Skeletal muscle tissue (tissue), 4 donors: ENCODE data around the gene IMPDH2. TPM values are rescaled to one million over a fixed set of nuclear protein-coding genes. Genes with fewer than 3 reads are reported as not detected.
A peak's percentile ranks its signal among the peaks of the same experiment; 100 is the strongest.

Experiments
- H3K27ac ChIP-seq: one replicate; pipeline ENCODE4 v1.7.0; 2013; ENCODE audit warnings: mild to moderate bottlenecking, low read depth, low read length, inconsistent platforms
- H3K27me3 ChIP-seq, 3 donors: one replicate each; pipeline ENCODE4 v1.7.0; 2013; ENCODE audit warnings: low read length in 3 of 3; ENCODE audit not compliant: control insufficient read depth in 3 of 3, insufficient read depth in 3 of 3
- H3K36me3 ChIP-seq, 3 donors: one replicate each; pipeline ENCODE4 v1.7.0; 2013; ENCODE audit warnings: low read length in 3 of 3; ENCODE audit not compliant: control insufficient read depth in 3 of 3, insufficient read depth in 3 of 3
- H3K4me1 ChIP-seq, 3 donors: one replicate each; pipeline ENCODE4 v1.7.0; 2013; ENCODE audit warnings: low read length in 3 of 3, mild to moderate bottlenecking in 3 of 3; ENCODE audit not compliant: control insufficient read depth in 3 of 3, insufficient read depth in 3 of 3
- H3K4me3 ChIP-seq, 3 donors: one replicate each; pipeline ENCODE4 v1.7.0; 2013; ENCODE audit warnings: low read length in 3 of 3
- H3K9ac ChIP-seq, 3 donors: one replicate each; pipeline ENCODE4 v1.7.0; 2013; ENCODE audit warnings: low read length in 3 of 3, mild to moderate bottlenecking in 3 of 3, moderate library complexity in 2 of 3, low read depth in 1 of 3
- H3K9me3 ChIP-seq, 3 donors: one replicate each; pipeline ENCODE4 v1.7.0; 2013; ENCODE audit warnings: low read length in 3 of 3; ENCODE audit not compliant: control insufficient read depth in 3 of 3
- total RNA-seq: library from RNA; depleted of rRNA; stranded (reverse); fragments of >200 nt; gene quantifications from one replicate; pipeline ENCODE4 v1.2.3, GENCODE V29; 2014
- donor health status: Osteomylitis.

IMPDH2 gene
- total RNA-seq, 1 donor from 2014 or later, result 523 TPM

DNA sequence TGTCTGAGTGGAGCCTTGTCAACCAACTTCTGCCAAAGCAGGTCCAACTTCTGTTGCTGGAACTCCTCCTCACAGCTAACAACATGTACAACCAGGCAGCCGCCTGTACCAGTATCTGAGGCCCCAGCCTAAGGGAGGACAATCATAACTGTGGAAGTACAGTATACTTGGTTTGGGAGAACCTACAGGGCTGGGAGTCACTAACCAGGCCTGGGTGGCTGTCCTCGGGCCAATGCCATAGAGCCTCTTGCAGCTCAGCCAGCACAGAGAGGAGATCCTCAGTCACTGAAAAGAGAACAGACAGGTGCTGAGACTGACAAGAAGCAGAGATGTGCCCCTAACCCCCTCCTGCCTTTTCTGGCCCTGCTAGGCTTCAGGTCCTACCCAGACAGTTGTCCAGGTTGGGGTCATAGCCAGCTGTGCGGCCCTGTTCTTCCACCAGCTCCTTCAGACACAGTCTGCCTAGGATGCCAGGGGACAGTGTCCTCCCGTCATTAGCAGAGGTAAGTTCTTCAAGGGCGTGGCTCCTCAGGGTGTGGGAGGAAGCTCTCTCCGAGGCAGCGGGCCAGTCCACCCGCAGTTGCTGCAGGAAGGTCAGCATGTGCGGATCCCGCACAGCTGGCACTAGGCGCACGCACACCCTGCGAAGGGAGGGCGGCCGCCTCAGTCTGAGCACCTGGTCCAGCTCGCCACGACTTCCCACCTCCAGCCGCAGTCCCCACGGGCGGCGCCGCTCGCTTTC is 11.8 kb downstream of the IMPDH2 start:
- H3K9me3 ChIP-seq, result no peaks in the 10 kb centered on the region
- H3K36me3 ChIP-seq, result peaks cover 32 to 38% (median 36%) of the 10 kb centered on the region in 3 donors
- H3K4me1 ChIP-seq, result peaks cover 44 to 59% (median 53%) of the 10 kb centered on the region in 3 donors
- peak overlapping the region; percentile 68 to 86 (median 81) for H3K9ac ChIP-seq
- peak overlapping the region; percentile 65 for H3K27ac ChIP-seq
- H3K4me3 ChIP-seq, result peak overlapping the region; percentile 81 to 89 (median 87)
- no peaks in the 10 kb centered on the region for H3K27me3 ChIP-seq

DNA sequence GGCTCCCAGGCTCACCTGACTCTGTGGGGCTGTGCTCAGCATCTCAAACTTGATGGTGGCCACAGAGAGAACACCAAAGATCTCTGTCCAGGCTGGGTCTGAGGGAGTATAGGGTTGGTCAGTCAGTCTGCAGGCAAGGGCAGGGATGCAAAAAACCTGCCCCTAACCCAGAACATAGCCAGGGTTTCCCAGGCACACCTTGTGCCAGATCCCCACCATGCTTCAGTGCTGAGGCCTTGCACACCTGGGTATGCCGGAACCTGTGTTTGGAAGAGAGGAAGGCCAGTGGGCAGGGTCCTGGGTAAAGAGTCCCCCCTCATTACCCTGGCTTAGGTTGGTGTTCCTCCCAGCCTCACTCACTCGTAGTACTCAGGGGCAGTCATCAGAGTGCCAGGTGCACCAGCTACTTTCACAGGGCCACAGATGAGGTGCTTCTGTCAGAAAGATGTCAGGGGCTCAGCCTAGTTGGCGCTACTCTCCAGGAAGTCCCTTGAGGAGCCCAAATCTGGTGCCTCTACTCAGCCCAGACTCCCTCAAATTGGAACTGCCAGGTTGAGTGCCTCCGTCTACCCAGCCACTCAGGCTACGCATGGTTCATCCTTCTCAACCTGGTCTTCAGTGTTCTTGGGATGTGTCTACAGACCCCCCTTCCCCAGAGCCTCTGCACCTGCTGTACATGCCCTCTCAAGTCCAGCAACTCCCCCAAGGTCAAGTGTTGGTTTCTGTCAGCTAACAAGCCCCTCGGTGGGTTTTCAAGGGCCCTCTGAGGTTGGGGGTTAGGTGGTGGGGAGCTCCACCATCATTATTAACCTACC is 12.6 kb downstream of the IMPDH2 start:
- H3K9ac ChIP-seq, result peak overlapping the region in 1 of 3 donors; percentile 25
- no peaks in the 10 kb centered on the region for H3K9me3 ChIP-seq
- H3K27me3 ChIP-seq, result no peaks in the 10 kb centered on the region
- no peak overlapping the region for H3K4me3 ChIP-seq
- peaks cover 48 to 60% (median 59%) of the 10 kb centered on the region in 3 donors for H3K4me1 ChIP-seq
- H3K36me3 ChIP-seq, result peaks cover 36 to 42% (median 39%) of the 10 kb centered on the region in 3 donors
- H3K27ac ChIP-seq, result no peak overlapping the region

DNA sequence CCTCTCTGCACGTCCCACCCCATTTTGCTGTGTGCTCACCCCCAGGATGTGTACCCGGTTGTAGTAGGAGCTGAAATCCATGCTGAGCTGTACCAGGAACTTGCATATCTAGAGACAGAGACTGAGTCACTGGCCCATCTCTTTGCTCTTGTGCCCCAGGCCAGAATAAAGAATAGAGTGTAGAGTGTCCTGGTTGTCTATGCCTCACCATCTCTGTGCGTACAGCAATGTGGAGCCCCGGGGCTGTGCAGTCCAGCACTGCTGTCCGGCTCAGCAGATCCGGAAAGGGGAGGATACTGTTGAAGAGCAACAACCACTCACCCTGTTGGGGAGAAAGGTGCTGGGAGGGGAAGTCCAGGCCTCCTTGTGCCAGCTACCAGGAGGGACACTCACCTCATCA is 13.4 kb downstream of the IMPDH2 start:
- Histone ChIP-seq H3K9ac (no peak overlapping the region), H3K4me3 (no peak overlapping the region), H3K27ac (no peak overlapping the region), H3K9me3 (no peaks in the 10 kb centered on the region), H3K27me3 (no peaks in the 10 kb centered on the region), H3K36me3 (peaks cover 36 to 42% (median 39%) of the 10 kb centered on the region in 3 donors), H3K4me1 (peaks cover 48 to 61% (median 61%) of the 10 kb centered on the region in 3 donors)

- Histone ChIP-seq H3K27ac (no peak overlapping the region), H3K9ac (no peak overlapping the region), H3K9me3 (no peaks in the 10 kb centered on the region), H3K4me1 (peaks cover 41 to 54% (median 54%) of the 10 kb centered on the region in 3 donors), H3K36me3 (peaks cover 36 to 42% (median 39%) of the 10 kb centered on the region in 3 donors), H3K4me3 (no peak overlapping the region), H3K27me3 (no peaks in the 10 kb centered on the region)
These were observed 14.1 kb downstream of the IMPDH2 start for GRCh38 chr3:49015072-49015471.

- H3K27ac ChIP-seq, result peak overlapping the region; percentile 82
- H3K4me1 ChIP-seq, result peaks cover 36 to 48% (median 47%) of the 10 kb centered on the region in 3 donors
- H3K9me3 ChIP-seq, result no peaks in the 10 kb centered on the region
- H3K36me3 ChIP-seq, result peaks cover 38 to 42% (median 39%) of the 10 kb centered on the region in 3 donors
- no peaks in the 10 kb centered on the region for H3K27me3 ChIP-seq
- no peak overlapping the region for H3K4me3 ChIP-seq
- peak overlapping the region in 2 of 3 donors; percentile 57 to 73 for H3K9ac ChIP-seq
These were observed 15.2 kb downstream of the IMPDH2 start for GRCh38 chr3:49013738-49014660.

GRCh38 chr3:49013113-49013737 is 16.0 kb downstream of the IMPDH2 start:
- H3K27ac ChIP-seq, result peak overlapping the region; percentile 82
- H3K4me3 ChIP-seq, result peak overlapping the region in 2 of 3 donors; percentile 34 to 41
- peaks cover 38 to 42% (median 39%) of the 10 kb centered on the region in 3 donors for H3K36me3 ChIP-seq
- no peaks in the 10 kb centered on the region for H3K27me3 ChIP-seq
- peaks cover 39 to 51% (median 45%) of the 10 kb centered on the region in 3 donors for H3K4me1 ChIP-seq
- no peaks in the 10 kb centered on the region for H3K9me3 ChIP-seq
- H3K9ac ChIP-seq, result peak overlapping the region in 2 of 3 donors; percentile 57 to 73

- Histone ChIP-seq H3K4me3 (peak overlapping the region; percentile 1 to 41 (median 15)), H3K9ac (peak overlapping the region in 2 of 3 donors; percentile 51 to 73), H3K9me3 (no peaks in the 10 kb centered on the region), H3K27me3 (no peaks in the 10 kb centered on the region), H3K4me1 (peaks cover 38 to 50% (median 45%) of the 10 kb centered on the region in 3 donors), H3K36me3 (peaks cover 39 to 42% (median 39%) of the 10 kb centered on the region in 3 donors), H3K27ac (peak overlapping the region; percentile 82)
These were observed 16.7 kb downstream of the IMPDH2 start for GRCh38 chr3:49012441-49013017.

DNA sequence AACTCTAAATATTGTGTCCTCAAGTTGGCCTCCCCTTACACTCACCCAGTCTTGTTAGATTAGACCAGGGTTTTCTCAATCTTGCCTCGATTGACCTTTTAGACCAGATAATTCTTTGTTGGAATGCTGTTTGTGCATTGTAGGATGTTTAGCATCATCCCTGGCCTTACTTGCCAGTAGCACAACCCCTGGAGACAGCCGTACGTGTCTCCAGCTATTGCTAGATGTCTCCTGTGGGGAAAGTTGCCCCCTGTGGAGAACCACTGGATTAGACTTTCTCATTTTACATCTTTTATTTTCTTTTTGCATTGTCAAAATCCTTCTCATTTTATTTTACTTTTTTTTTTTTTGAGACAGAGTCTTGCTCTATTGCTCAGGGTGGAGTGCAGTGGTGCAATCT is 19.8 kb downstream of the IMPDH2 start:
- Histone ChIP-seq H3K36me3 (peaks cover 16 to 18% (median 17%) of the 10 kb centered on the region in 3 donors), H3K4me3 (no peak overlapping the region), H3K27me3 (no peaks in the 10 kb centered on the region), H3K4me1 (peaks cover 42 to 59% (median 48%) of the 10 kb centered on the region in 3 donors), H3K9me3 (no peaks in the 10 kb centered on the region), H3K27ac (no peak overlapping the region), H3K9ac (peak overlapping the region in 1 of 3 donors; percentile 20)
